Mesenchymal stem cell (in vitro differentiated cells and primary cell): ENCODE data around the gene OR2T1.

Experiments used
- DNase-seq: peaks from one replicate; pipeline ENCODE4 v3.0.0-alpha.2; 2013
- H2AFZ ChIP-seq: one replicate; pipeline ENCODE4 v1.6.1; 2013; ENCODE audit warnings: low read depth, mild to moderate bottlenecking, control low read depth, inconsistent platforms, low read length, moderate library complexity
- H2AK5ac ChIP-seq: 2 replicates; pipeline ENCODE4 v1.6.1; 2013; ENCODE audit warnings: low read length, moderate library complexity, mild to moderate bottlenecking, inconsistent platforms; ENCODE audit not compliant: severe bottlenecking
- H2BK120ac ChIP-seq: one replicate; pipeline ENCODE4 v1.6.1; 2013; ENCODE audit warnings: low read depth, mild to moderate bottlenecking, inconsistent platforms, low read length, moderate library complexity
- H2BK12ac ChIP-seq, 2 experiments: one replicate each; pipeline ENCODE4 v1.6.1; 2013; ENCODE audit warnings: inconsistent platforms in 2 of 2, low read length in 2 of 2, mild to moderate bottlenecking in 2 of 2, moderate library complexity in 2 of 2, control low read depth in 1 of 2
- H2BK15ac ChIP-seq: one replicate; pipeline ENCODE4 v1.6.1; 2013; ENCODE audit warnings: mild to moderate bottlenecking, low read depth, inconsistent platforms; ENCODE audit not compliant: poor library complexity, severe bottlenecking
- H2BK5ac ChIP-seq: 2 replicates; pipeline ENCODE4 v1.6.1; 2013; ENCODE audit warnings: low read depth, mild to moderate bottlenecking, low read length, control low read depth, inconsistent platforms; ENCODE audit not compliant: poor library complexity, severe bottlenecking
- H3K14ac ChIP-seq, 2 experiments: one replicate each; pipeline ENCODE4 v1.6.1; 2013; ENCODE audit warnings: inconsistent platforms in 2 of 2, low read length in 2 of 2, control low read depth in 1 of 2, mild to moderate bottlenecking in 1 of 2, moderate library complexity in 1 of 2
- H3K18ac ChIP-seq, 2 experiments: one replicate each; pipeline ENCODE4 v1.6.1; 2013; ENCODE audit warnings: inconsistent platforms in 2 of 2, low read length in 2 of 2, control low read depth in 1 of 2, low read depth in 1 of 2, mild to moderate bottlenecking in 1 of 2
- H3K23ac ChIP-seq, 2 experiments: one replicate each; pipeline ENCODE4 v1.6.1; 2013; ENCODE audit warnings: inconsistent platforms in 2 of 2, low read length in 2 of 2, mild to moderate bottlenecking in 2 of 2, moderate library complexity in 2 of 2, control low read depth in 1 of 2
- H3K27ac ChIP-seq: 2 replicates; pipeline ENCODE4 v1.5.1; 2013; ENCODE audit warnings: mild to moderate bottlenecking, moderate library complexity, low read length, control low read depth, inconsistent platforms; ENCODE audit not compliant: poor library complexity, severe bottlenecking
- H3K27me3 ChIP-seq, 2 experiments: 2 replicates each; pipeline versions ENCODE4 v1.6.1 to v1.7.0; 2013; ENCODE audit warnings: low read length in 2 of 2, mild to moderate bottlenecking in 2 of 2, moderate library complexity in 2 of 2, control low read depth in 1 of 2, inconsistent platforms in 1 of 2; ENCODE audit not compliant: control insufficient read depth in 1 of 2, insufficient read depth in 1 of 2
- H3K36me3 ChIP-seq, 2 experiments: 2 replicates each; pipeline versions ENCODE4 v1.6.1 to v1.7.0; 2013; ENCODE audit warnings: low read length in 2 of 2, control low read depth in 1 of 2, inconsistent platforms in 1 of 2, low read depth in 1 of 2, mild to moderate bottlenecking in 1 of 2; ENCODE audit not compliant: insufficient read depth in 2 of 2, control insufficient read depth in 1 of 2
- H3K4ac ChIP-seq, 2 experiments: one replicate each; pipeline ENCODE4 v1.6.1; 2013; ENCODE audit warnings: inconsistent platforms in 2 of 2, low read length in 2 of 2, mild to moderate bottlenecking in 2 of 2, moderate library complexity in 2 of 2, control low read depth in 1 of 2, low read depth in 1 of 2
- H3K4me1 ChIP-seq: 2 replicates; pipeline ENCODE4 v1.6.1; 2013; ENCODE audit warnings: low read depth, low read length, control low read depth; ENCODE audit not compliant: control insufficient read depth, insufficient read depth
- H3K4me2 ChIP-seq: 2 replicates; pipeline ENCODE4 v1.6.1; 2013; ENCODE audit warnings: low read length, mild to moderate bottlenecking, inconsistent platforms; ENCODE audit not compliant: poor library complexity, severe bottlenecking
- H3K4me3 ChIP-seq, 2 experiments: 2 replicates each; pipeline versions ENCODE4 v1.5.1 to v1.7.0; 2013; ENCODE audit warnings: low read length in 2 of 2, mild to moderate bottlenecking in 2 of 2, control low read depth in 1 of 2, low read depth in 1 of 2; ENCODE audit not compliant: insufficient read depth in 1 of 2
- H3K79me1 ChIP-seq: replicated peaks from 2 replicates; pipeline ENCODE4 v1.6.1; 2013; ENCODE audit warnings: mild to moderate bottlenecking, control low read depth, low read length, inconsistent platforms; ENCODE audit not compliant: poor library complexity, severe bottlenecking
- H3K9ac ChIP-seq: 2 replicates; pipeline ENCODE4 v1.7.0; 2013; ENCODE audit warnings: mild to moderate bottlenecking, low read length, moderate library complexity
- H3K9me3 ChIP-seq: 2 replicates; pipeline ENCODE4 v1.7.0; 2013; ENCODE audit warnings: mild to moderate bottlenecking, low read length; ENCODE audit not compliant: control insufficient read depth
- H4K8ac ChIP-seq: one replicate; pipeline ENCODE4 v1.6.1; 2013; ENCODE audit warnings: inconsistent platforms, mild to moderate bottlenecking, low read length, moderate library complexity
- H4K91ac ChIP-seq: one replicate; pipeline ENCODE4 v1.6.1; 2013; ENCODE audit warnings: mild to moderate bottlenecking, low read length, inconsistent platforms
- WGBS: methylation state at CpG from one replicate; pipeline ENCODE4 v1.1.7; 2013; ENCODE audit warnings: mixed read lengths; 5-methylcytosine and 5-hydroxymethylcytosine counted together

The OR2T1 gene

GRCh38 chr1:248372394-248372793 is 30.5 kb upstream of the OR2T1 start:
- no peak overlapping the region for H3K27ac ChIP-seq
- H3K18ac ChIP-seq = no peak overlapping the region
- H3K9me3 ChIP-seq = peaks cover 29% of the 10 kb centered on the region
- 65% methylated on average over 5 of the region's 5 CpGs for WGBS
- no peak overlapping the region for H2BK120ac ChIP-seq
- H3K4me2 ChIP-seq = no peak overlapping the region
- H3K4me1 ChIP-seq = no peaks in the 10 kb centered on the region
- no peak overlapping the region for H2AFZ ChIP-seq
- H3K23ac ChIP-seq = no peak overlapping the region
- H3K4me3 ChIP-seq = no peak overlapping the region
- no peak overlapping the region for H2BK12ac ChIP-seq
- no peak overlapping the region for H2BK5ac ChIP-seq
- H3K4ac ChIP-seq = no peak overlapping the region
- no peak overlapping the region for H4K91ac ChIP-seq
- no peak overlapping the region for H3K9ac ChIP-seq
- no peaks in the 10 kb centered on the region for H3K79me1 ChIP-seq
- H2AK5ac ChIP-seq = no peak overlapping the region
- H3K14ac ChIP-seq = no peak overlapping the region
- H3K27me3 ChIP-seq = no peaks in the 10 kb centered on the region
- no peaks in the 10 kb centered on the region for H3K36me3 ChIP-seq
- no peak overlapping the region for H4K8ac ChIP-seq
- H2BK15ac ChIP-seq = no peak overlapping the region
- DNase-seq = no peak

GRCh38 chr1:248373761-248374160 is 29.1 kb upstream of the OR2T1 start:
- H4K8ac ChIP-seq = no peak overlapping the region
- H4K91ac ChIP-seq = no peak overlapping the region
- no peak overlapping the region for H2BK15ac ChIP-seq
- no peaks in the 10 kb centered on the region for H3K79me1 ChIP-seq
- no peak overlapping the region for H3K4me2 ChIP-seq
- no peak overlapping the region for H3K27ac ChIP-seq
- H3K14ac ChIP-seq = no peak overlapping the region
- H3K9ac ChIP-seq = no peak overlapping the region
- no peak for DNase-seq
- no peak overlapping the region for H2BK5ac ChIP-seq
- H3K36me3 ChIP-seq = no peaks in the 10 kb centered on the region
- no peak overlapping the region for H3K4ac ChIP-seq
- H3K27me3 ChIP-seq = no peaks in the 10 kb centered on the region
- no peak overlapping the region for H3K23ac ChIP-seq
- H2AK5ac ChIP-seq = no peak overlapping the region
- no peak overlapping the region for H3K18ac ChIP-seq
- H2AFZ ChIP-seq = no peak overlapping the region
- H3K4me3 ChIP-seq = no peak overlapping the region
- no peak overlapping the region for H2BK120ac ChIP-seq
- H3K9me3 ChIP-seq = peaks cover 21% of the 10 kb centered on the region
- no peaks in the 10 kb centered on the region for H3K4me1 ChIP-seq
- 58% methylated on average over 4 of the region's 4 CpGs for WGBS
- H2BK12ac ChIP-seq = no peak overlapping the region

- no peak within 1 kb of the TSS for H4K91ac ChIP-seq
- no peaks in the 10 kb centered on the region for H3K36me3 ChIP-seq
- H3K27me3 ChIP-seq = no peaks in the 10 kb centered on the region
- H3K79me1 ChIP-seq = no peaks in the 10 kb centered on the region
- H3K4ac ChIP-seq = no peak within 1 kb of the TSS
- no peak within 1 kb of the TSS for H2BK5ac ChIP-seq
- peaks cover 17% of the 10 kb centered on the region for H3K9me3 ChIP-seq
- no peak within 1 kb of the TSS for H2BK15ac ChIP-seq
- DNase-seq = no peak
- H3K4me2 ChIP-seq = no peak within 1 kb of the TSS
- H3K4me1 ChIP-seq = no peaks in the 10 kb centered on the region
- no peak within 1 kb of the TSS for H2AFZ ChIP-seq
- H2BK12ac ChIP-seq = no peak within 1 kb of the TSS
- H3K9ac ChIP-seq = no peak within 1 kb of the TSS
- H2BK120ac ChIP-seq = no peak within 1 kb of the TSS
- no peak within 1 kb of the TSS for H3K14ac ChIP-seq
- H3K18ac ChIP-seq = no peak within 1 kb of the TSS
- no peak within 1 kb of the TSS for H3K4me3 ChIP-seq
- no peak within 1 kb of the TSS for H3K23ac ChIP-seq
- no peak within 1 kb of the TSS for H4K8ac ChIP-seq
- no peak within 1 kb of the TSS for H2AK5ac ChIP-seq
- no peak within 1 kb of the TSS for H3K27ac ChIP-seq
Measured at GRCh38 chr1:248375446-248375845, 27.4 kb upstream of the OR2T1 start, which contains the start of gene OR2T6. TSS of gene OR2T6 (plus strand) at chr1:248375746. CDS start at chr1:248387609, 11,863 bp downstream.

GRCh38 chr1:248376916-248377315 is 25.9 kb upstream of the OR2T1 start:
- no peak overlapping the region for H2BK12ac ChIP-seq

More at GRCh38 chr1:248376916-248377315, 25.9 kb upstream of the OR2T1 start:
- no peak overlapping the region for H2BK120ac ChIP-seq
- H2BK5ac ChIP-seq = no peak overlapping the region
- no peak overlapping the region for H3K27ac ChIP-seq
- peaks cover 13% of the 10 kb centered on the region for H3K9me3 ChIP-seq
- no peak overlapping the region for H3K9ac ChIP-seq
- no peak overlapping the region for H4K91ac ChIP-seq
- H3K4me1 ChIP-seq = no peaks in the 10 kb centered on the region
- H4K8ac ChIP-seq = no peak overlapping the region
- H3K23ac ChIP-seq = no peak overlapping the region
- no peak overlapping the region for H3K4me3 ChIP-seq
- no peak overlapping the region for H2AK5ac ChIP-seq
- no peak overlapping the region for H3K4me2 ChIP-seq
- WGBS = 52% methylated on average over 2 of the region's 3 CpGs
- no peak overlapping the region for H2BK15ac ChIP-seq
- H3K4ac ChIP-seq = no peak overlapping the region
- no peak for DNase-seq
- H3K18ac ChIP-seq = no peak overlapping the region
- no peaks in the 10 kb centered on the region for H3K36me3 ChIP-seq
- no peaks in the 10 kb centered on the region for H3K27me3 ChIP-seq
- no peak overlapping the region for H2AFZ ChIP-seq
- no peaks in the 10 kb centered on the region for H3K79me1 ChIP-seq
- no peak overlapping the region for H3K14ac ChIP-seq
